Stimulated activated CD4-positive, alpha-beta T cell treated with anti-CD3 and anti-CD28 coated beads, Interleukin-12 subunit alpha, Interleukin-12 subunit beta, amount 100 ng/mL, for 48 hours (primary cell): Measurements from ENCODE around the gene COL19A1.

ENCODE experiments used
- DNase-seq, 3 donors: peaks; one replicate each; pipeline ENCODE4 v3.0.0-alpha.2; 2020; ENCODE audit warnings: low read depth in 2 of 3, low spot score in 1 of 3

Gene COL19A1

DNA sequence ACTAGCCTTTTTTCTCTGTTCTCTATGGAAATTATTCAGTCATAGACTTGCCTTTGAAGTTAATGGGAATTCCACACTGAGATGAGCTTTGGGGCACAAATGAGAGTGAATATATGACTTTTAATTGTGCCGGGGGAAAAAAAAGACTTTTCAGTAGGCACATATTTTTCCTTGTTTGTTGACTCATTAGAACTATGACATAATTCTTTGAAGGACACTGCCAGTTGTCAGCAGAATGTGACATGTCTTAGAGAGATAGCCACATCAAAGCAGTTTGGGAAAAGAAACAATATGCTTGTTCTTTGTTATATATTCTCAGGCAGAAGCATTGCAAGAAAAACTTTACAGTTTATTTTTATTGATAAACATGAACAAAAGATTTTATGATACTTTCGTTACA, 298.2 kb downstream of the COL19A1 start:
- no peak for DNase-seq

GRCh38 chr6:70166088-70166958, 300.0 kb downstream of the COL19A1 start:
- DNase-seq = peak; percentile 4 to 26 (median 14)

DNA sequence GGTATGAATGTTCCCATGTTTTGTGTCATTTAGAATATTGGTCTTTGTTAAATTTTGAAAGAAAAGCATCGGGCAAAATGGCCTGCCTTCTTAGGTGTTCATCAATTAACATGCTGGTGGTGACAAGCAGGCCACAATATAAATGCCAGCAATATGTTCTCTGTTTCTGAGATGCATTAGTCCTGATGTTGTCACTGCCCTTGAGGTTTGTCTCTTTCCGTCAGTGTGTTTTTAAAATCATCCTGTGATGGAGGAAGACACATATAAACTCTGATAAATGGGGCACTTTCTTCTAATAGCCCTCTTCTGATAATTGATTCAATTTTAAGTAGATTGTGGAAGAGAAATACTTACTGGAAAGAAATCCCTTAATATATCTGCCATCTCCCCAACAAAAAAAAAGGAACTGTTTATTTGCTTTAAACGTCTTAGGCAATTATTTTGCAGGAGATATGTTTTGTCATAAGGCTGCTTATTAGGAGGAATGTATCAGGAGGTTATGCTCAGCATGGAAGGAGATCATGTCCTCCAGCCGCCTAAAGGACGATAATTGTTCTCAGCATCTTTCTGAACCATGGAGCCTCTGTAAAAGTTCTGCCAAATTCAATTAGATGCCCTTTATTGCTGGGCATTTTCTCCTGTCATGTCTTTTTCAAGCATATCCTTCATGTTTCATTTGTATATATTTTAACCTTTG, 302.5 kb downstream of the COL19A1 start:
- no peak for DNase-seq

DNA sequence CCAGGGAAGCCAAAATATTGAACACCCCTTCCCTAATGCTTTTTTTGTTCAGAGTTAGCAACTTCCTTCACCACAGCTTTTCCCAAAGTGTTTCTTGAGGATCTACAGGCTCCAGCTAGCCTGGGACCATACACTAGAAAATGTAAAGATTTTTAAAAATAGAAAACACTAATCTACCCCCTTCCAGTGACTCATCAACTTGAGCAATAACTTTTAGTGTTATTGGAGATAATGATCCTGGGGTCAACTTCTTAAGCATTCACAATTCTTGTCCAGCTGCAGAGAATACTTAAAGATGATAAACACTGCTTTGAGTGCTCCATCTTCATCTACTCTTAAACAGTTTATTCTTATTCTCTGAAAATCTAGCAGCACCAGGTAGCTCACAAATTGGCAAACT, 304.9 kb downstream of the COL19A1 start:
- DNase-seq = no peak

DNA sequence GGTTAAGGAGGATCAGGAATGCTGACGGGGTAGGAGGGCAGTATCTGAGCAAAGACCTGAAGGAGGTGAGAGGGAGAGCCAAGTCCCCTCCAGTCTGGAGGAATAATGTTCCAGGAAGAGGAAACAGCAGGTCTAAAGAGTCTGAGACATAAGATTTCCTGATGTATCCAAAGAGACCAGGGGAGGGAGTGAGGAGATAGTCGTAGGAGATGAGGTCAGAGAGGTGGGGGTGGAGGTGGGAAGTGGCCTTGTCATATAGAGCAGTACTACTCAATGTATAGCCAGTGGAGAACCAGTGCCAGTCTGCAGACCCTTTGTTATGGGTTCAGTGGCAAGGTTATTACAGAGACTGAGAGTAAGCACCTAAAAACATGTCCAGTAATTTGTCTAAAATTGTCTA, 305.9 kb downstream of the COL19A1 start:
- no peak for DNase-seq

GRCh38 chr6:70175770-70176169, 309.4 kb downstream of the COL19A1 start:
- DNase-seq = no peak

- no peak for DNase-seq
Measured at GRCh38 chr6:70176842-70177550, 310.6 kb downstream of the COL19A1 start.

- DNase-seq = no peak
Measured at GRCh38 chr6:70180183-70180900, 314.0 kb downstream of the COL19A1 start.

- no peak for DNase-seq
Measured at GRCh38 chr6:70180901-70181599, 314.7 kb downstream of the COL19A1 start.

- no peak for DNase-seq
Measured at GRCh38 chr6:70183538-70183937, 317.2 kb downstream of the COL19A1 start.

- no peak for DNase-seq
Measured at GRCh38 chr6:70184723-70185122, 318.4 kb downstream of the COL19A1 start.

DNA sequence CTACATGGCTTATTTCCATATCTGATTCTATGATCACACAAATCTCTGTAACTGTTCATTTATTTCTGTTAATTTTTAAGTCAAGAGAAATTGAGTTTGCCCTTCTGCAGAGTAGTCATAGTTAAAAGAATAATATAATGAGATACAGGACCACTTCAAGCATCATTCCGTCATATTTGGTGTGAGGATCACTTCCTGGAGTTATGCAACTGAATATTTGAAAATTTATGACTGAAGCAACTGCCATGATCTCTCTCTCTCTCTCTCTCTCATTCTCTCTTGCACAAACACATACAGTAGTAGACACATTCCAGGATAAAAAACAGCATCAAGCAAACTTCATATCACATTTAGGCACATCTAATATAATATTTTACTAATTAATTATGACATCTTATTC, 320.1 kb downstream of the COL19A1 start:
- no peak for DNase-seq

- DNase-seq = no peak
Measured at GRCh38 chr6:70188202-70188601, 321.8 kb downstream of the COL19A1 start.

- no peak for DNase-seq
Measured at GRCh38 chr6:70194421-70194820, 328.1 kb downstream of the COL19A1 start.

GRCh38 chr6:70196531-70196930, 330.2 kb downstream of the COL19A1 start:
- DNase-seq = no peak

DNA sequence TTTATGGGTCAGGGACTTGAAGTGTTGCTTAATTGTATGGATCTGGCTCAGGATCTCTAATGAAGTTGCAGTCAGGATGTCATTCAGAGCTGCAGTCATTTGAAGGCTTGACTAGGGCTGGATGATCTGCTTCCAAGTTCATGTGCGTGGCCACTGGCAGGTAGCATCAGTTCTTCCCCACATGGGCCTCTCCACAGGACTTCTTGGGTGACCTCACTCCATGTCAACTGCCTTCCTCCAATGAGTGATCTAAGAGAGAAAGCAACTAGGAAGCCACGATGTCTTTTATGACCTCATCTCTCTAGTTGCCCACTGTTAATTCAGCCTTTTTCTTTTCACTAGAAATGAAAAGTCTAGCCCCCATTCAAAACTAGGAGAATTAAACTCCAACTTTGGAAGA, 332.4 kb downstream of the COL19A1 start:
- DNase-seq = no peak

DNA sequence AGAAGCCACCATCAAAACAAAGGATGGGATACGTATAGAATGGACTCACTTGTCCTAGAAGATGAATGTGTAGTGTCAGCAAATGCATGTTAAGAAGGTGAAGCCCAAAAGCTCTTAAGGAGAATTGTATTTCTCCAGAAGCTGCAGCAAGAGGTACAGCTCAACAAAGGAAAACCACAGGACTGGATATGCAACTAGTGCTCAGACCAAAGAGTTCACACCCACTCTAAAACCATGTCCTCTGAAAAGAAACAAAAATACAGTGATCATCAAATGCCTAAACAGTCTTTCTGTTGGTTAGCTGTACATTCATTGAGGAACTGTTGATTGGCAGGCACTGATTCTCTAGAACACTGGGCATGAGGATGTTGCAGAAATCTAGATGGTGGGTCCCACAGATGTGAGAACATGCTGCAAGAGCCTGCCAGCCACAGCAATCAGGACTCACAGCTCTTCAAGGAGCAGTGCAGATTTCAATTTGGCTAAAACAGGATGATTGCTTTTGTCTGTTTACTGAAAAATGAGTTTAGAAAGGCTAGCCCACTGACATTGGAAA, 342.0 kb downstream of the COL19A1 start:
- no peak for DNase-seq

DNA sequence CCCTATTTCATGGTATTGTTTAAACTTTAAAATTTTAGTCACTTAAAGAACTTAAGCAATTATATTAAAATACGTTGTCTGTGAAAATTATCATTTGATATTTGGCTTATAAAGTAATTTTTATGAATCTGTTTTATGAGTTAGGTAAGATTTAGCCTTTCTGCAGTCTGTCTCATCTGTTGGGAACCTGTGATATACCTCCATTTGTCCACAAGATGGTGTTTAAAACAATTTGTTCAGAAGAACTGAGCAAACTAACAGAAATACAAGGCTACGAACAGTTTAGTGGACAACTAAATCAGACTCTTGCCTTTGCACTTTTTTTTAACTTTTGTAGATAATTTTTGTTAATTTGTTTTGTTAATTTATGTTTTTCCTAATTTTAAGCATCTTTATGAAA, 344.1 kb downstream of the COL19A1 start:
- DNase-seq = no peak

DNA sequence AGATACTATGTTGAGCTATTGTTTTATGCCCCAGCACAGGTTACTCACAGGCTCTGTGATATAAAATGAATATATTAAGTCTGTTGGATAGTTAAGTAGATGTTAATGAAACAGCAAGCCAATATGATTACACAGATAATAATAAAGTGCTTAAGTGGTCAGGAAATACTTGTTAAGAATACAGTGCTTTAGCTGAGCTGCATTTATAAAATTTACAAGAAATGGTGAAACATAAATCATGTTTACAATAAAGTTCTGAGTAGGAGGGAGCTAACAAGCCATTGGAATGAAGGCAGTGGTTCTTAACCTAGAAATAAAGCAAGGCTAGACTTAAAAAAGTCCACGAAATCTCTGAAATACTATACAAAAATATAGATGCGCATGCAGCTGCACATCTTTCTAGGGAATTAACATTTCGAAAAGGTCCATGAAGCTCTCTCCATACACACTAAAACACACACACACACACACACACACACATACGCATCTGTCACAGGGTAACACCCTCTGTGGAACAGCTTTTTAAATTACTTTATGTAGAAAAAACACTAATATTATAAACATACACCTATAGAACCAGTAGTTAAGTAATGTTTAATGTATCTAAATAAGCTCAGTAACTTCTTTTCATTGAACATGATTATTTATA, 349.2 kb downstream of the COL19A1 start:
- no peak for DNase-seq

DNA sequence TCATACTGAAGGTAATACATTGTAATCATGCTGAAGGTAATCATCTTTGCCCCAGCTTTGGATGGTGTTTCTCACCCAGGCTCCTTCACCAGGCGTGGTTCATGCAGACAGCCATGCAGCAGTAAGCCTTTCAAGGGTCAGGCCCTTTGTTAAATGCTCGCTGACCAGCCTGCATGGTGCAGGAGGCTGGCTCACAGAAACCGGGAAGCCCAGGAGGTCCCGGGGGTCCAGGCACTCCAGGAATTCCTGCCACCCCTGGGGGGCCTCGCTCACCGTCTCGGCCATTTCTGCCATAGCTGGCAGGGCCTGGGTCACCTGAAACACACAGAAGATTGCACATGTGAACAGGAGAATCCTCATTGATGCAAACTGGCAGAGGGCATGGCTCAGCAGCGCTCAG, 350.4 kb downstream of the COL19A1 start:
- DNase-seq = no peak
